ENCODE results near the gene ATP10D. TPM values are rescaled to one million over a fixed set of nuclear protein-coding genes. Genes with fewer than 3 reads are reported as not detected.
"Not testable (repeated sequence)": the region's sequence is repeated elsewhere in the genome, so short reads cannot be mapped to it uniquely, and the experiment has no call there.

ATP10D gene
- total and polyA plus RNA-seq, 4 donors: 9.3 to 57.4 (median 41.3) TPM

GRCh38 chr4:47519239-47519883 is 34.3 kb downstream of the ATP10D start:
- ATAC-seq (ENCODE audit: low FRiP score) (no peak), DNase-seq (no peak)
- Histone ChIP-seq H3K4me3 (ENCODE audit: low read length in 2 of 2) (no peak overlapping the region), H3K27me3 (ENCODE audit: control insufficient read depth in 1 of 2, insufficient read depth in 2 of 2, low read length in 1 of 2) (no peaks in the 10 kb centered on the region), H3K36me3 (ENCODE audit: control insufficient read depth in 1 of 2, insufficient read depth in 2 of 2, low read length in 1 of 2) (peaks cover 0 to 4% of the 10 kb centered on the region in 2 donors), H3K4me1 (ENCODE audit: control insufficient read depth in 1 of 2, insufficient read depth in 2 of 2, low read length in 2 of 2) (peaks cover 0 to 8% of the 10 kb centered on the region in 2 donors), H3K27ac (ENCODE audit: low read depth in 1 of 2, low read length in 2 of 2) (peak overlapping the region in 1 of 2 donors; percentile 36), H3K9me3 (ENCODE audit: control insufficient read depth, low read length) (no peaks in the 10 kb centered on the region)
- intact Hi-C loops (cut with DNase I): no loop called here
- 76 to 88% methylated on average over 3 of the region's 3 CpGs for WGBS, 2 donors

GRCh38 chr4:47525154-47525819 is 40.2 kb downstream of the ATP10D start:
- Histone ChIP-seq H3K4me1 (ENCODE audit: control insufficient read depth in 1 of 2, insufficient read depth in 2 of 2, low read length in 2 of 2) (no peaks in the 10 kb centered on the region), H3K4me3 (ENCODE audit: low read length in 2 of 2) (no peak overlapping the region), H3K36me3 (ENCODE audit: control insufficient read depth in 1 of 2, insufficient read depth in 2 of 2, low read length in 1 of 2) (peaks cover 0 to 2% of the 10 kb centered on the region in 2 donors), H3K27ac (ENCODE audit: low read depth in 1 of 2, low read length in 2 of 2) (peak overlapping the region in 1 of 2 donors; percentile 93), H3K27me3 (ENCODE audit: control insufficient read depth in 1 of 2, insufficient read depth in 2 of 2, low read length in 1 of 2) (no peaks in the 10 kb centered on the region), H3K9me3 (ENCODE audit: control insufficient read depth, low read length) (no peaks in the 10 kb centered on the region)
- peak; percentile 88 for ATAC-seq (ENCODE audit: low FRiP score)
- intact Hi-C loops (cut with DNase I): loop anchor here in 1 of 2 donors (5.0 kb wide), 1 partner anchor 38 kb away; the partner anchor contains the start of gene ATP10D
- no peak for DNase-seq
- WGBS, 2 donors: 28 to 33% methylated on average over 5 of the region's 5 CpGs

- peak overlapping the region in 1 of 2 donors; percentile 28 for H3K27ac ChIP-seq (ENCODE audit: low read depth in 1 of 2, low read length in 2 of 2)
- no peaks in the 10 kb centered on the region for H3K27me3 ChIP-seq (ENCODE audit: control insufficient read depth in 1 of 2, insufficient read depth in 2 of 2, low read length in 1 of 2)
- H3K36me3 ChIP-seq (ENCODE audit: control insufficient read depth in 1 of 2, insufficient read depth in 2 of 2, low read length in 1 of 2): peaks cover 0 to 2% of the 10 kb centered on the region in 2 donors
- no peaks in the 10 kb centered on the region for H3K9me3 ChIP-seq (ENCODE audit: control insufficient read depth, low read length)
- H3K4me1 ChIP-seq (ENCODE audit: control insufficient read depth in 1 of 2, insufficient read depth in 2 of 2, low read length in 2 of 2): peaks cover 2% of the 10 kb centered on the region in 2 donors
- ATAC-seq (ENCODE audit: low FRiP score) (no peak), DNase-seq (no peak)
- intact Hi-C loops (cut with DNase I): loop anchor here in 1 of 2 donors (5.0 kb wide), 1 partner anchor 39 kb away; the partner anchor contains the start of gene ATP10D
- H3K4me3 ChIP-seq (ENCODE audit: low read length in 2 of 2): no peak overlapping the region
Measured at GRCh38 chr4:47526281-47526680, 41.2 kb downstream of the ATP10D start.

- not testable (repeated sequence) for H3K27me3 ChIP-seq (ENCODE audit: control insufficient read depth in 1 of 2, insufficient read depth in 2 of 2, low read length in 1 of 2); H3K27ac ChIP-seq (ENCODE audit: low read depth in 1 of 2, low read length in 2 of 2); DNase-seq; ATAC-seq (ENCODE audit: low FRiP score); H3K9me3 ChIP-seq (ENCODE audit: control insufficient read depth, low read length); H3K4me3 ChIP-seq (ENCODE audit: low read length in 2 of 2); H3K36me3 ChIP-seq (ENCODE audit: control insufficient read depth in 1 of 2, insufficient read depth in 2 of 2, low read length in 1 of 2)
- WGBS, 2 donors: 84 to 92% methylated on average over 3 of the region's 3 CpGs
- peaks cover 6 to 10% of the 10 kb centered on the region in 2 donors for H3K4me1 ChIP-seq (ENCODE audit: control insufficient read depth in 1 of 2, insufficient read depth in 2 of 2, low read length in 2 of 2)
- intact Hi-C loops (cut with DNase I): loop anchor here in 1 of 2 donors (5.0 kb wide), 1 partner anchor 41 kb away; the partner anchor contains the start of gene ATP10D
Measured at GRCh38 chr4:47528646-47529045, 43.6 kb downstream of the ATP10D start.

- DNase-seq (no peak), ATAC-seq (ENCODE audit: low FRiP score) (no peak)
- H3K36me3 ChIP-seq (ENCODE audit: control insufficient read depth in 1 of 2, insufficient read depth in 2 of 2, low read length in 1 of 2): peaks cover 0 to 3% of the 10 kb centered on the region in 2 donors
- peaks cover 6 to 10% of the 10 kb centered on the region in 2 donors for H3K4me1 ChIP-seq (ENCODE audit: control insufficient read depth in 1 of 2, insufficient read depth in 2 of 2, low read length in 2 of 2)
- H3K9me3 ChIP-seq (ENCODE audit: control insufficient read depth, low read length): no peaks in the 10 kb centered on the region
- H3K27ac ChIP-seq (ENCODE audit: low read depth in 1 of 2, low read length in 2 of 2): no peak overlapping the region
- no peaks in the 10 kb centered on the region for H3K27me3 ChIP-seq (ENCODE audit: control insufficient read depth in 1 of 2, insufficient read depth in 2 of 2, low read length in 1 of 2)
- H3K4me3 ChIP-seq (ENCODE audit: low read length in 2 of 2): no peak overlapping the region
- 79 to 85% methylated on average over 1 of the region's 1 CpG for WGBS, 2 donors
- intact Hi-C loops (cut with DNase I): loop anchor here (5.0 kb wide), 2 partner anchors 34 to 64 kb away; no protein-coding TSS in a partner anchor
Measured at GRCh38 chr4:47530801-47531200, 45.7 kb downstream of the ATP10D start.

GRCh38 chr4:47531241-47531953 is 46.3 kb downstream of the ATP10D start:
- Histone ChIP-seq H3K36me3 (ENCODE audit: control insufficient read depth in 1 of 2, insufficient read depth in 2 of 2, low read length in 1 of 2) (peaks cover 0 to 4% of the 10 kb centered on the region in 2 donors), H3K4me3 (ENCODE audit: low read length in 2 of 2) (no peak overlapping the region), H3K9me3 (ENCODE audit: control insufficient read depth, low read length) (no peaks in the 10 kb centered on the region), H3K27me3 (ENCODE audit: control insufficient read depth in 1 of 2, insufficient read depth in 2 of 2, low read length in 1 of 2) (no peaks in the 10 kb centered on the region), H3K27ac (ENCODE audit: low read depth in 1 of 2, low read length in 2 of 2) (peak overlapping the region; percentile 43 to 61), H3K4me1 (ENCODE audit: control insufficient read depth in 1 of 2, insufficient read depth in 2 of 2, low read length in 2 of 2) (peaks cover 6 to 10% of the 10 kb centered on the region in 2 donors)
- peak in 1 of 2 donors; percentile 61 for DNase-seq
- intact Hi-C loops (cut with DNase I): loop anchor here (5.0 kb wide), 2 partner anchors 34 to 64 kb away; no protein-coding TSS in a partner anchor
- ATAC-seq (ENCODE audit: low FRiP score): peak; percentile 63
- WGBS, 2 donors: 43 to 44% methylated on average over 2 of the region's 2 CpGs

GRCh38 chr4:47531954-47532321 is 46.9 kb downstream of the ATP10D start:
- ATAC-seq (ENCODE audit: low FRiP score): peak; percentile 11
- H3K4me1 ChIP-seq (ENCODE audit: control insufficient read depth in 1 of 2, insufficient read depth in 2 of 2, low read length in 2 of 2): peaks cover 6 to 10% of the 10 kb centered on the region in 2 donors
- intact Hi-C loops (cut with DNase I): loop anchor here (5.0 kb wide), 2 partner anchors 35 to 65 kb away; no protein-coding TSS in a partner anchor
- peak overlapping the region; percentile 8 to 61 for H3K27ac ChIP-seq (ENCODE audit: low read depth in 1 of 2, low read length in 2 of 2)
- H3K9me3 ChIP-seq (ENCODE audit: control insufficient read depth, low read length): no peaks in the 10 kb centered on the region
- 22 to 28% methylated on average over 2 of the region's 2 CpGs for WGBS, 2 donors
- H3K27me3 ChIP-seq (ENCODE audit: control insufficient read depth in 1 of 2, insufficient read depth in 2 of 2, low read length in 1 of 2): no peaks in the 10 kb centered on the region
- no peak overlapping the region for H3K4me3 ChIP-seq (ENCODE audit: low read length in 2 of 2)
- DNase-seq: no peak
- H3K36me3 ChIP-seq (ENCODE audit: control insufficient read depth in 1 of 2, insufficient read depth in 2 of 2, low read length in 1 of 2): peaks cover 0 to 4% of the 10 kb centered on the region in 2 donors

GRCh38 chr4:47532658-47533057 is 47.6 kb downstream of the ATP10D start:
- no peaks in the 10 kb centered on the region for H3K27me3 ChIP-seq (ENCODE audit: control insufficient read depth in 1 of 2, insufficient read depth in 2 of 2, low read length in 1 of 2)
- ATAC-seq (ENCODE audit: low FRiP score) (no peak), DNase-seq (no peak)
- peak overlapping the region in 1 of 2 donors; percentile 8 for H3K27ac ChIP-seq (ENCODE audit: low read depth in 1 of 2, low read length in 2 of 2)
- intact Hi-C loops (cut with DNase I): loop anchor here (5.0 kb wide), 2 partner anchors 35 to 65 kb away; no protein-coding TSS in a partner anchor
- H3K9me3 ChIP-seq (ENCODE audit: control insufficient read depth, low read length): no peaks in the 10 kb centered on the region
- 56 to 60% methylated on average over 4 of the region's 4 CpGs for WGBS, 2 donors
- no peak overlapping the region for H3K4me3 ChIP-seq (ENCODE audit: low read length in 2 of 2)
- H3K36me3 ChIP-seq (ENCODE audit: control insufficient read depth in 1 of 2, insufficient read depth in 2 of 2, low read length in 1 of 2): peaks cover 0 to 4% of the 10 kb centered on the region in 2 donors
- H3K4me1 ChIP-seq (ENCODE audit: control insufficient read depth in 1 of 2, insufficient read depth in 2 of 2, low read length in 2 of 2): peaks cover 6 to 10% of the 10 kb centered on the region in 2 donors
